OCI-LY7 (cell line): Measurements from ENCODE around the gene PPP1R14C.

ENCODE experiments used
- CTCF ChIP-seq: fragments of 200-600 bp; sonication (generic); conservative IDR thresholded peaks from 2 replicates; pipeline ENCODE4 v1.5.1; 2014; ENCODE audit warnings: mild to moderate bottlenecking, antibody characterized with exemption, low read length, moderate library complexity, mixed read lengths
- EZH2phosphoT487 ChIP-seq: fragments of 200-600 bp; sonication (generic); IDR thresholded peaks from 2 replicates; pipeline ENCODE4 v1.6.1; 2018; ENCODE audit warnings: low read depth, borderline replicate concordance, mild to moderate bottlenecking, mixed run types, antibody characterized with exemption, low read length, moderate library complexity, mixed read lengths

GRCh38 chr6:150163970-150164369 is 21.1 kb downstream of the PPP1R14C start:
- no peak for TF ChIP-seq CTCF
- TF ChIP-seq EZH2phosphoT487 = no peak
